GM21390 (cell line): ENCODE measurements around the gene ASCC1.
A peak's percentile ranks its signal among the peaks of the same experiment; 100 is the strongest.

Experiments
- ATAC-seq: cut with Tn5 transposase; IDR thresholded peaks from one replicate; pipeline ENCODE4 v1.9.1; 2021; ENCODE audit not compliant: unreplicated experiment

The ASCC1 gene

GRCh38 chr10:72053690-72054089 lies 162.4 kb downstream of the ASCC1 start:
- no peak for ATAC-seq

- no peak for ATAC-seq
These were observed 165.2 kb downstream of the ASCC1 start for GRCh38 chr10:72050873-72051272.

GRCh38 chr10:72049969-72050781 lies 165.9 kb downstream of the ASCC1 start:
- no peak for ATAC-seq

GRCh38 chr10:72049472-72049871 lies 166.6 kb downstream of the ASCC1 start:
- ATAC-seq, result no peak

- ATAC-seq, result peak; percentile 46
These were observed 167.5 kb downstream of the ASCC1 start for GRCh38 chr10:72048450-72049124.
